Measurements from ENCODE around the gene STUM.

The STUM gene

GRCh38 chr1:226629210-226629895 lies 80.8 kb downstream of the STUM start:
- no peak overlapping the region for H3K27ac Mint-ChIP-seq
- H3K4me1 Mint-ChIP-seq (ENCODE audit: low read depth), result peaks cover 54% of the 10 kb centered on the region

DNA sequence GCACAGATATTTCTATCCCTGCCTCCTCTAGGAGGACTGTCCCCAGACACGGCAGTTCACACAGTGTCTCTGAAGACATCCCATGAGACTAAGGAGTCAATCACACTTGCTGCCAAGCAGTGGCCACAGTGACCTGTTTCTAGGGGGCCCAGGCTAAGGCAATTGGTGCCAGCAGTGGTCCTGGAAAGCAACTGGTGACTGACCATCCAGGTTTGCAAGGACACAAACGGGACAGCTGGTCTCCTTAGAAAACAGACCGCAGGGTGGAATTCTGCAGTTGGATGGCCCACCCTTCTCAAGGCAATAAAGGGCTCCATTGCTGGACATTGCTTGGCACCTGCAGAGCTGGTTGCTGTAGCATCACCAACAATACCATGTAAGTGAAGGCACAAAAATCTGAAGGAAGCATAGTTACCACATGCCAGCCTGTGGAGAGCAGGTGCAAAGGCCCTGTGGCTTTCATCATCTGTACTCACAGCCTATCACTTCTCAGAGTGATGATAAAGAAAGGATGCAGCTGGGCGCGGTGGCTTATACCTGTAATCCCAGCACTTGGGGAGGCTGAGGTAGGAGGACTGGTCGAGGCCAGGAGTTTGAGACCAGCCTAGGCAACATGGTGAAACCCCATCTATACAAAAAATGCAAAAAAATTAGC lies 81.5 kb downstream of the STUM start:
- Mint-ChIP-seq H3K27me3 (peaks cover 7% of the 10 kb centered on the region), H3K4me1 (ENCODE audit: low read depth) (peaks cover 60% of the 10 kb centered on the region), H3K9me3 (no peaks in the 10 kb centered on the region), H3K4me3 (no peak overlapping the region), H3K36me3 (ENCODE audit: low read depth) (peaks cover 22% of the 10 kb centered on the region), H3K27ac (peak overlapping the region; percentile 55)
- intact Hi-C loops (cut with micrococcal nuclease), result loop anchor here (5.0 to 10.0 kb wide), 2 partner anchors 72 to 315 kb away; partner anchors contain the start of gene COQ8A

More at GRCh38 chr1:226629210-226629895, 80.8 kb downstream of the STUM start:
- peaks cover 15% of the 10 kb centered on the region for H3K36me3 Mint-ChIP-seq (ENCODE audit: low read depth)
- H3K27me3 Mint-ChIP-seq, result peaks cover 7% of the 10 kb centered on the region
- H3K4me3 Mint-ChIP-seq, result no peak overlapping the region
- intact Hi-C loops (cut with micrococcal nuclease), result loop anchor here (5.0 kb wide), 1 partner anchor 73 kb away; no protein-coding TSS in a partner anchor
- H3K9me3 Mint-ChIP-seq, result no peaks in the 10 kb centered on the region

GRCh38 chr1:226630592-226630991 lies 82.0 kb downstream of the STUM start:
- Mint-ChIP-seq H3K27ac (peak overlapping the region; percentile 55), H3K9me3 (no peaks in the 10 kb centered on the region), H3K27me3 (peaks cover 4% of the 10 kb centered on the region), H3K36me3 (ENCODE audit: low read depth) (peaks cover 27% of the 10 kb centered on the region), H3K4me3 (no peak overlapping the region), H3K4me1 (ENCODE audit: low read depth) (peaks cover 65% of the 10 kb centered on the region)
- intact Hi-C loops (cut with micrococcal nuclease), result loop anchor here (10.0 kb wide), 1 partner anchor 314 kb away; the partner anchor contains the start of gene COQ8A

- no peak overlapping the region for H3K4me3 Mint-ChIP-seq
- no peaks in the 10 kb centered on the region for H3K9me3 Mint-ChIP-seq
- intact Hi-C loops (cut with micrococcal nuclease), result loop anchor here (10.0 kb wide), 1 partner anchor 313 kb away; the partner anchor contains the start of gene COQ8A
- peaks cover 74% of the 10 kb centered on the region for H3K4me1 Mint-ChIP-seq (ENCODE audit: low read depth)
- H3K27ac Mint-ChIP-seq, result peak overlapping the region; percentile 25
- H3K36me3 Mint-ChIP-seq (ENCODE audit: low read depth), result peaks cover 28% of the 10 kb centered on the region
- no peaks in the 10 kb centered on the region for H3K27me3 Mint-ChIP-seq
Observed at GRCh38 chr1:226631229-226632000, 82.9 kb downstream of the STUM start.

GRCh38 chr1:226632169-226632879 lies 83.8 kb downstream of the STUM start:
- Mint-ChIP-seq H3K36me3 (ENCODE audit: low read depth) (peaks cover 37% of the 10 kb centered on the region), H3K4me3 (no peak overlapping the region), H3K27ac (peak overlapping the region; percentile 54), H3K27me3 (no peaks in the 10 kb centered on the region), H3K4me1 (ENCODE audit: low read depth) (peaks cover 72% of the 10 kb centered on the region), H3K9me3 (no peaks in the 10 kb centered on the region)
- intact Hi-C loops (cut with micrococcal nuclease), result loop anchor here (10.0 kb wide), 1 partner anchor 312 kb away; the partner anchor contains the start of gene COQ8A

GRCh38 chr1:226632922-226633351 lies 84.4 kb downstream of the STUM start:
- Mint-ChIP-seq H3K36me3 (ENCODE audit: low read depth) (peaks cover 44% of the 10 kb centered on the region), H3K9me3 (no peaks in the 10 kb centered on the region), H3K27me3 (no peaks in the 10 kb centered on the region), H3K4me1 (ENCODE audit: low read depth) (peaks cover 66% of the 10 kb centered on the region), H3K4me3 (no peak overlapping the region), H3K27ac (peak overlapping the region; percentile 54)
- intact Hi-C loops (cut with micrococcal nuclease), result loop anchor here (10.0 kb wide), 1 partner anchor 312 kb away; the partner anchor contains the start of gene COQ8A

DNA sequence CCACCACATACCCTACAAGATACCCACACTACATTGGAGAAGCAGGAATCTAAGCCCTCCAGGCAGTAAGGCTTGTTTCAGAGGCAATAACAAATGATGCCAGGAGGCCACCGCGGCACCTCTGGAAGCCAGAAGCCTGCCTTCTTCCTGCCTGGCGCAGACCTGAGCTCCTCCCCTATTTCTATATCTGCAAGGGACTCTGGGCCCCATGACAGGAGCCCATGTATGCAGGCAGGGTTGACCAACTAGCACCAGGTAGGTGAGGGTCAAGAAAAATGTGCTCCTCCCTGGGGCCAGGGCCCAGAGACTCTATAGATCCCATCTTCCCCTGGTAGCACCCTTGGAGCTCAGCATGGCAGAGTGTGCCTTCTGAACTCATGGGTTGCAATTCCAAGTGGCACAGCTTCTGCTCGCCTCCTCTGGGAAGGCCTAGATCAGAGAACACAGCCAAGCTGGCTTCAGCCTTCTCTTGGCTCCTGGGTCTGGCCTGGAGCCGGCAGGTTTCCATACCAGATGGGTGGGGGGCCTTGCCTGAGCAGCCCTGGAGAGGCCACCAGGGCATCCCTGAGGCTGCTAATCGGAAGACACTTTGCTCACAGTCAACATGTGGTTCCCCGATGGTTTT lies 85.1 kb downstream of the STUM start:
- no peak overlapping the region for H3K4me3 Mint-ChIP-seq
- peaks cover 65% of the 10 kb centered on the region for H3K4me1 Mint-ChIP-seq (ENCODE audit: low read depth)
- H3K27me3 Mint-ChIP-seq, result no peaks in the 10 kb centered on the region
- peak overlapping the region; percentile 54 for H3K27ac Mint-ChIP-seq
- intact Hi-C loops (cut with micrococcal nuclease), result loop anchor here (2.0 to 10.0 kb wide), 2 partner anchors 195 to 311 kb away; partner anchors contain the start of gene COQ8A
- H3K36me3 Mint-ChIP-seq (ENCODE audit: low read depth), result peaks cover 50% of the 10 kb centered on the region
- no peaks in the 10 kb centered on the region for H3K9me3 Mint-ChIP-seq

DNA sequence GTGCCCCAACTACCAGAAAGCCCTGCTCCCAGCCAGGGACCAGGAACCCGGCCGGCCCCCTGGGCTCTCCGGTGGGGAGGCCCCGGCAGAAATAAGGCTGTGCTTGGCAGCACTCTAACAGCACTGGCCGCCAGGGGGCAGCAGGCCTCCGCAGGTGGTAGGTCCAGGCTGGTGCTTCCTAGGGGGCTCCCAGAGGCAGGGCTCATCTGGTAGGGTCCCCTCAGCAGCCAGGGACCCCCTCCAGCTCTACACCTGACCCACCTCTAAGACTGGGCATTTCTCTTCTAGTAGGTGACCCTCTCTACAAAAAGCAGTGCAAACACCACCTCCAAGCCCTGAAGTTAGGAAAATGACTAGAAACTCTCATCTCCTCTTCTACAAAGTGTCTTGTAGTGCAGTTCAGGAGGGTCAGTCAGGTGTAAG lies 85.6 kb downstream of the STUM start:
- H3K27me3 Mint-ChIP-seq, result no peaks in the 10 kb centered on the region
- peaks cover 55% of the 10 kb centered on the region for H3K36me3 Mint-ChIP-seq (ENCODE audit: low read depth)
- H3K4me1 Mint-ChIP-seq (ENCODE audit: low read depth), result peaks cover 65% of the 10 kb centered on the region
- no peaks in the 10 kb centered on the region for H3K9me3 Mint-ChIP-seq
- intact Hi-C loops (cut with micrococcal nuclease), result loop anchor here (2.0 to 10.0 kb wide), 2 partner anchors 195 to 311 kb away; partner anchors contain the start of gene COQ8A
- H3K27ac Mint-ChIP-seq, result peak overlapping the region; percentile 40
- no peak overlapping the region for H3K4me3 Mint-ChIP-seq

DNA sequence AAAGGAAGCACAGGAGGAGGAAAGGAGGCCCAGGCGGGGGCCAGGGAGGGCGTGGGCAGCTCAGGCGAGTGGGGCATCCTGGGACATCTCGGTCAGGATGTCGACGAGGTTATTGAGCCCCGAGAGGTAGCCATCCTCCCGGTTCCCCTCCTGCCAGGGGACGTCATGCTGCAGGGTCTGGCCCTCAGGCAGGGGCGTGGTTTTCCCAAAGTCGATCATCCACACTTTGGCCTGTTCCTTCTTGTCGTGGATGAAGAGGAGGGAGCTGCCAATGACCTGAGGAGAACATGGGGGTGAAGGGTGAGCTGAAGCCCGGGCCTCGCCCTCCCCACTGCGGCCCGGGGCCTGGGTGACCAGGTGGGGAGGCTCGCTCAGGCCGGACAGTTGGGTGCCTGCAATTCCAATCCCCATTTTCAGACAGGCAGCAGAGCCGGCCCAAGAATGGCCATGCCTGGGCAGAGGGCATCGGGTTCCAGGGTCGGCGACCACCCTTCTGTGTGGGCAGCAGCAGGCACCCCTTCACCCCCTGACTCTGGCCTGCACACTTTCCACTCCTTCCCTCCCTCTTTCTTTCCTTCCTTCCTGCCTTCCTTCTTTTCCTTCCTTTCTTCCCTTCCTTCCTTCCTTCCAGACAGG lies 86.2 kb downstream of the STUM start:
- Mint-ChIP-seq H3K4me1 (ENCODE audit: low read depth) (peaks cover 65% of the 10 kb centered on the region), H3K9me3 (no peaks in the 10 kb centered on the region), H3K27me3 (no peaks in the 10 kb centered on the region), H3K4me3 (no peak overlapping the region), H3K27ac (peak overlapping the region; percentile 40), H3K36me3 (ENCODE audit: low read depth) (peaks cover 61% of the 10 kb centered on the region)
- intact Hi-C loops (cut with micrococcal nuclease), result loop anchor here (2.0 to 10.0 kb wide), 2 partner anchors 194 to 310 kb away; partner anchors contain the start of gene COQ8A

DNA sequence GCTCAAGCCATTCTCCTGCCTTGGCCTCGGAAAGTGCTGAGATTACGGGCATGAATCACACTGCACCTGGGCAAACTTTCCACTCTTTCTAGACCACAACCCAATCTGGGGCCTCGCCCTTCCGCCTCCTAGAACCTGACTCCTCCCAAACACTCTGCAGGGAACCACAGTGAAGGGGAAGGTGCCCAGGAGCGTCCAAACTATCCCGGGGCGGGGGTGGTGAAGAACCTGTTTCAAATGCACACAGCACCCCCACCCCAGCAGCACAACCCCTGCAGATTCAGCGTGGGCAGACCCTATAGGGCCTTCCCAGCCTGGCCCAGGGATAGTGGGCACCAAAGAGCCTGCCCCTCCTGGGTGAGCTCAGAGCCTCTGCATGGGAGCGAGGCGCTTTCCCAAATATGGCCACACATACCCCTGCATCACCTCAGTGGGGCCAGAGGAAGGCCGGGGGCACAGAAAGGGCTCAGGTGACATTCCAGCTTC lies 86.9 kb downstream of the STUM start:
- Mint-ChIP-seq H3K4me3 (no peak overlapping the region), H3K9me3 (no peaks in the 10 kb centered on the region), H3K27ac (peak overlapping the region; percentile 40), H3K27me3 (no peaks in the 10 kb centered on the region), H3K36me3 (ENCODE audit: low read depth) (peaks cover 68% of the 10 kb centered on the region), H3K4me1 (ENCODE audit: low read depth) (peaks cover 68% of the 10 kb centered on the region)
- intact Hi-C loops (cut with micrococcal nuclease), result loop anchor here (2.0 to 10.0 kb wide), 2 partner anchors 193 to 309 kb away; partner anchors contain the start of gene COQ8A

DNA sequence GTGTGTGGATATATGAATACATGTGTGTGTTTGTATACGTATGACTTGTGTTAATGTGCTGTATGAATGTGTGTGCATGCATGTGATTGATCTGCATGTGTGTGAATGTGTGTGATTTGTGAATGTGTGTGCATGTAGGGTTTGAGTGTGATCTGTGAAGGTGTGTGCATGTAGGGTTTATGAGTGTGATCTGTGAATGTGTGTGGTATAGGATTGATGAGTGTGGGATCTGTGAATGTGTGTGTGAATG lies 88.2 kb downstream of the STUM start:
- intact Hi-C loops (cut with micrococcal nuclease), result loop anchor here (10.0 kb wide), 1 partner anchor 308 kb away; the partner anchor contains the start of gene COQ8A

DNA sequence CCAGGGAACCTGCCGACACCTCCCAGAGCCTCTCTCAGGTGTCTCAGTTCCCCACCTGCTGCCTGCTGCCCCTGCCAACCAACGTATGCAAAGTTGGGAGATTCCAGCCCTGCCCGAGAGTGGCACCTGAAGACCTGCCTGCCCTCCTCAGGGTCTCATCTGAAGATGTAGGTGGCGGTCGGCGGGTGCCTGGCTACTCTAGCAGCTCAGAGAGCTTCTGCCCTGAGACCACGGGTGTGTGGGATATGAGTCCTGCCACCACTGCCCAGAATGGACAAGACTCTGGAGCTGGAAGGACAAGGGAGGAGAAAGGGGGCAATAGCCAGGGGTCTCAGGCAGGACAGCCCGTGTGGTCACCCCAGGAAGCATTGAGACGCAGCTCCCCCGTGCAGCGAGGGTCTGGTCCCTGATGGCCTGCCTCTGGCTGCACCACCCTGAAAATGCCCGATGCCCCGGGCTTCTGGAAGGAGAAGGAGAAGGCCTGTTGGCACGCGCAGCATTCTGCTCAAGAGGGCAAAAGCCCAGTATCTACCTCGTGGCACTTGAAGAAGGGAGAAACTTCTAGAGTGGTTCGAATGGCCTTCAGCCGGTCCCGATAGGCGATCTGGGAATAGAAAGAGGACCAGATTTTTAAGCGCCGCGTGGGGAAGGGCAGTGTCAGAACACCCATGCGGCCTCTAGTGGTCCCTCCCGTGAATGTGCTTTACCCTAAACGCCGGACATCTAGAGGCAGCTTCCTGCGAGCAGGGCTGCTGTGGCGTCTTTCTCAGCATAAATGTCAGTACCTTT lies 88.8 kb downstream of the STUM start:
- Mint-ChIP-seq H3K27ac (peak overlapping the region; percentile 1), H3K4me1 (ENCODE audit: low read depth) (peaks cover 68% of the 10 kb centered on the region), H3K9me3 (no peaks in the 10 kb centered on the region), H3K4me3 (no peak overlapping the region), H3K36me3 (ENCODE audit: low read depth) (peaks cover 70% of the 10 kb centered on the region), H3K27me3 (no peaks in the 10 kb centered on the region)
- intact Hi-C loops (cut with micrococcal nuclease), result loop anchor here (10.0 kb wide), 1 partner anchor 307 kb away; the partner anchor contains the start of gene COQ8A

More for the DNA sequence above, 88.2 kb downstream of the STUM start:
- H3K27ac Mint-ChIP-seq, result peak overlapping the region; percentile 1
- H3K27me3 Mint-ChIP-seq, result no peaks in the 10 kb centered on the region
- peaks cover 68% of the 10 kb centered on the region for H3K4me1 Mint-ChIP-seq (ENCODE audit: low read depth)
- peaks cover 70% of the 10 kb centered on the region for H3K36me3 Mint-ChIP-seq (ENCODE audit: low read depth)
- H3K4me3 Mint-ChIP-seq, result no peak overlapping the region
- no peaks in the 10 kb centered on the region for H3K9me3 Mint-ChIP-seq

Data from dendritic cell treated with granulocyte-macrophage colony-stimulating factor and Interleukin-4, amounts not matched to agents 40 ng/mL and 50 ng/mL, for 4 days (primary cell).